Brain microvascular endothelial cell (primary cell): ENCODE measurements around the gene TEKT4.

ENCODE experiments used
- DNase-seq: peaks from one replicate; pipeline ENCODE4 v3.0.0-alpha.2; 2020
- H3K27ac ChIP-seq: fragments of 250-450 bp; sonication (Bioruptor Pico); 2 replicates; pipeline ENCODE4 v1.5.1; 2020; ENCODE audit warnings: mild to moderate bottlenecking, moderate library complexity
- H3K27me3 ChIP-seq: fragments of 250-450 bp; sonication (Bioruptor Pico); replicated peaks from 2 replicates; pipeline ENCODE4 v1.5.1; 2020; ENCODE audit warnings: mild to moderate bottlenecking
- H3K36me3 ChIP-seq: fragments of 250-450 bp; sonication (Bioruptor Pico); replicated peaks from 2 replicates; pipeline ENCODE4 v1.5.1; 2020; ENCODE audit warnings: mild to moderate bottlenecking
- H3K4me3 ChIP-seq: 2 replicates; pipeline ENCODE4 v1.5.1; 2011; ENCODE audit warnings: low read depth, mild to moderate bottlenecking, control low read depth, low read length, moderate library complexity
- CTCF ChIP-seq: IDR thresholded peaks from 2 replicates; pipeline ENCODE4 v1.5.1; 2011; ENCODE audit warnings: low read depth, mild to moderate bottlenecking, moderate library complexity, low read length, control low read depth, inconsistent platforms; ENCODE audit errors: missing control alignments
- in situ Hi-C: cut with HindIII; loops from 2 replicates; pipeline ENCODE4 v1.10.0; 2017; ENCODE audit warnings: low sequenced_read_pairs, low pct_ligation_motif_present

The TEKT4 gene

GRCh38 chr2:94869131-94869530 is 2.1 kb upstream of the TEKT4 start:
- no peaks in the 10 kb centered on the region for H3K27me3 ChIP-seq
- H3K36me3 ChIP-seq, result no peaks in the 10 kb centered on the region
- no peak for DNase-seq
- no peak for TF ChIP-seq CTCF
- H3K4me3 ChIP-seq, result no peak overlapping the region
- H3K27ac ChIP-seq, result no peak overlapping the region
- in situ Hi-C loops, result no loop called here

DNA sequence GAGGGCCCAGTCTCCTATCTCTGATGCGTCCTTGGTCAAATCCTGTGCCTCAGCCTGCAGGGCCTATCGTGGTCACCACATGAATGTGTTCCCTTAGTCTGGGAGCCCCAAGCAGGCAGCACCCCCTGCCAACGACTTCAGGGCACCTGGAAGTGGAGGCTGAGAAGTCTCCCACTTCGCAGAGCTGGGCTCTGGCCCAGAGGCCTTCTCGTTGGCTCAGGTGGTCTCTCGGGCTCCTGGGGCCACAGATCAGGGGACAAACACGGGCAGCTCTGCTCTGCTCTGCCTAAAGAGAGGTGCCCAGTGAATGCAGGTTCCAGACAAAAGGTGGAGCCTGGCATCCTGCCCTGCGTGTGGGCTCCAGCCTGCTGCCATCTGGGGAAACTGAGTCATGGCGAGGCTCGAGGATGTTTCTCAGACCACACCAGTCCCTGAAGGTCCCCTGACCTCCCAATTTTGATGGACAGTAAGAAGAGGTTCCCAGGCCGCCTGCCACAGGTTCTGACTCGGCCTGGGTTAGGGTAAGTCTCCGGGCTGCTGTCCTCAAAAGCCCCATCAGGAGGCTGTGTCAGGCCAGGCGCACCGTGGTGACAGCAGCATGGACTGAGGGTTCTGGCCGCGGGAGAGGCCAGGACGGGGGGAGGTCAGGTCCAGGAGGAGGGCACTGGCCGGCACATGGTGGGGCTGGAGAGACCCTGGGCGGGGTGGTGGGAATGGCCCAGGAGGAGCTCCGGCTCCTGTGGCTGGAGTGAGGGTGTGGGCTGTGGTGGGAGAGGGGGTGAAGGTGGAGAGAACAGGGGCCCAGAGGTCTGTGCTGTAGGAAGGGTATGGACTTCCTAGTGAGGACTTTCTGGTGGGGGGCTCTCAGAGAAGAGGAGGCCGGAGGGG is 1.4 kb upstream of the TEKT4 start:
- no peak overlapping the region for H3K4me3 ChIP-seq
- no peaks in the 10 kb centered on the region for H3K27me3 ChIP-seq
- H3K36me3 ChIP-seq, result no peaks in the 10 kb centered on the region
- no peak for DNase-seq
- TF ChIP-seq CTCF, result no peak
- no peak overlapping the region for H3K27ac ChIP-seq
- in situ Hi-C loops, result no loop called here

- DNase-seq, result no peak
Observed at GRCh38 chr2:94870440-94871225, 597 bp upstream of the TEKT4 start.

GRCh38 chr2:94872088-94872618 is 923 bp downstream of the TEKT4 start:
- TF ChIP-seq CTCF, result no peak
- no peak for DNase-seq
- no peak overlapping the region for H3K27ac ChIP-seq
- H3K27me3 ChIP-seq, result no peaks in the 10 kb centered on the region
- no peak overlapping the region for H3K4me3 ChIP-seq
- H3K36me3 ChIP-seq, result no peaks in the 10 kb centered on the region
- in situ Hi-C loops, result no loop called here

More at GRCh38 chr2:94870440-94871225, 597 bp upstream of the TEKT4 start:
- no peak overlapping the region for H3K4me3 ChIP-seq
- H3K27ac ChIP-seq, result no peak overlapping the region
- TF ChIP-seq CTCF, result peak; percentile 49
- no peaks in the 10 kb centered on the region for H3K36me3 ChIP-seq
- no peaks in the 10 kb centered on the region for H3K27me3 ChIP-seq
- in situ Hi-C loops, result no loop called here

- Histone ChIP-seq H3K36me3 (no peaks in the 10 kb centered on the region), H3K27me3 (no peaks in the 10 kb centered on the region), H3K27ac (no peak overlapping the region), H3K4me3 (no peak overlapping the region)
- no peak for DNase-seq
- TF ChIP-seq CTCF, result no peak
- in situ Hi-C loops, result no loop called here
Observed at GRCh38 chr2:94872676-94873361, 1.6 kb downstream of the TEKT4 start.
